Neuronal stem cell (in vitro differentiated cells): ENCODE results near the gene DUS1L.

Source experiments
- DNase-seq: peaks from one replicate; pipeline ENCODE4 v3.0.0-alpha.2; 2013; ENCODE audit warnings: low spot score
- H2AFZ ChIP-seq: one replicate; pipeline ENCODE4 v1.6.1; 2013; ENCODE audit warnings: mild to moderate bottlenecking, low read length, inconsistent platforms
- H2AK5ac ChIP-seq: 2 replicates; pipeline ENCODE4 v1.6.1; 2013; ENCODE audit warnings: low read depth, mild to moderate bottlenecking, inconsistent platforms, low read length, moderate library complexity, mixed read lengths
- H2BK120ac ChIP-seq: 2 replicates; pipeline ENCODE4 v1.6.1; 2013; ENCODE audit warnings: low read depth, mild to moderate bottlenecking, inconsistent platforms, low read length, moderate library complexity, mixed read lengths
- H2BK12ac ChIP-seq: one replicate; pipeline ENCODE4 v1.6.1; 2013; ENCODE audit warnings: low read length, inconsistent platforms
- H2BK15ac ChIP-seq: 2 replicates; pipeline ENCODE4 v1.6.1; 2013; ENCODE audit warnings: mild to moderate bottlenecking, low read length, inconsistent platforms, mixed read lengths
- H2BK5ac ChIP-seq: one replicate; pipeline ENCODE4 v1.6.1; 2013; ENCODE audit warnings: inconsistent platforms, mild to moderate bottlenecking, low read length, moderate library complexity
- H3K14ac ChIP-seq: one replicate; pipeline ENCODE4 v1.6.1; 2013; ENCODE audit warnings: low read length, inconsistent platforms
- H3K18ac ChIP-seq: 2 replicates; pipeline ENCODE4 v1.6.1; 2013; ENCODE audit warnings: low read length, inconsistent platforms
- H3K23ac ChIP-seq: 2 replicates; pipeline ENCODE4 v1.6.1; 2013; ENCODE audit warnings: low read depth, mild to moderate bottlenecking, mixed read lengths, low read length, inconsistent platforms; ENCODE audit not compliant: poor library complexity
- H3K27ac ChIP-seq: replicated peaks from 3 replicates; pipeline ENCODE4 v1.5.1; 2013; ENCODE audit warnings: low read length, inconsistent platforms
- H3K27me3 ChIP-seq, 3 experiments: 2 replicates each; pipeline ENCODE4 v1.6.1; 2013; ENCODE audit warnings: low read length in 3 of 3, mild to moderate bottlenecking in 2 of 3, inconsistent platforms in 1 of 3, low read depth in 1 of 3, mixed read lengths in 1 of 3, moderate library complexity in 1 of 3; ENCODE audit not compliant: control insufficient read depth in 3 of 3, insufficient read depth in 3 of 3
- H3K36me3 ChIP-seq, 2 donors: replicated peaks in 1 of 2; 2 replicates each; pipeline ENCODE4 v1.6.1; 2013; ENCODE audit warnings: low read length in 2 of 2; ENCODE audit not compliant: control insufficient read depth in 2 of 2, insufficient read depth in 2 of 2
- H3K4ac ChIP-seq: 2 replicates; pipeline ENCODE4 v1.6.1; 2013; ENCODE audit warnings: inconsistent platforms, mild to moderate bottlenecking, low read length, moderate library complexity
- H3K4me1 ChIP-seq, 2 donors: 1 replicate in 1 of 2; 2 replicates in 1 of 2; pipeline ENCODE4 v1.6.1; 2013; ENCODE audit warnings: low read length in 2 of 2, low read depth in 1 of 2; ENCODE audit not compliant: control insufficient read depth in 2 of 2, insufficient read depth in 1 of 2
- H3K4me2 ChIP-seq: one replicate; pipeline ENCODE4 v1.6.1; 2013; ENCODE audit warnings: mild to moderate bottlenecking, low read length, inconsistent platforms; ENCODE audit not compliant: insufficient read depth, poor library complexity, severe bottlenecking
- H3K4me3 ChIP-seq, 2 donors: 2 replicates each; pipeline ENCODE4 v1.5.1; 2013; ENCODE audit warnings: low read length in 2 of 2, mild to moderate bottlenecking in 2 of 2, inconsistent platforms in 1 of 2, moderate library complexity in 1 of 2
- H3K79me1 ChIP-seq: one replicate; pipeline ENCODE4 v1.6.1; 2013; ENCODE audit warnings: low read depth, mild to moderate bottlenecking, inconsistent platforms, low read length, moderate library complexity
- H3K9ac ChIP-seq: one replicate; pipeline ENCODE4 v1.6.1; 2013; ENCODE audit warnings: mild to moderate bottlenecking, low read depth, low read length, inconsistent platforms; ENCODE audit not compliant: poor library complexity
- H3K9me3 ChIP-seq, 2 donors: replicated peaks in 1 of 2; 2 replicates each; pipeline versions ENCODE3 to v1.6.1; 2013; ENCODE audit warnings: low read length in 2 of 2, mild to moderate bottlenecking in 2 of 2, inconsistent platforms in 1 of 2, low read depth in 1 of 2, mixed read lengths in 1 of 2, moderate library complexity in 1 of 2; ENCODE audit not compliant: control insufficient read depth in 2 of 2, insufficient read depth in 1 of 2
- H4K8ac ChIP-seq: one replicate; pipeline ENCODE4 v1.6.1; 2013; ENCODE audit warnings: low read depth, mild to moderate bottlenecking, inconsistent platforms, low read length, moderate library complexity
- H4K91ac ChIP-seq: one replicate; pipeline ENCODE4 v1.6.1; 2013; ENCODE audit warnings: low read length, low read depth, mild to moderate bottlenecking, inconsistent platforms; ENCODE audit not compliant: poor library complexity
- WGBS, 2 donors: extraction: QIAGEN DNeasy Blood & Tissue Kit; methylation state at CpG; one replicate each; pipeline ENCODE4 v1.1.7; 2013; ENCODE audit warnings: missing lambda C conversion rate in 2 of 2, mixed read lengths in 1 of 2; ENCODE audit not compliant: insufficient read length in 2 of 2, insufficient replicate concordance in 1 of 2; ENCODE audit errors: extremely low coverage in 2 of 2; 5-methylcytosine and 5-hydroxymethylcytosine counted together

The DUS1L gene

GRCh38 chr17:82098169-82098938, 32.8 kb upstream of the DUS1L start, which contains the start of gene FASN:
Gene FASN (minus strand): TSS chr17:82098236. CDS start chr17:82096445, 1,791 bp downstream.
- Histone ChIP-seq H3K14ac (peak within 1 kb of the TSS; percentile 94), H4K8ac (no peak within 1 kb of the TSS), H2BK120ac (peak within 1 kb of the TSS; percentile 100), H3K4ac (peak within 1 kb of the TSS; percentile 98), H2BK15ac (peak within 1 kb of the TSS; percentile 99), H3K23ac (peak within 1 kb of the TSS; percentile 100), H3K9ac (peak within 1 kb of the TSS; percentile 98), H3K4me3 (peak within 1 kb of the TSS; percentile 94 to 97), H3K4me1 (peaks cover 45 to 46% of the 10 kb centered on the region in 2 donors), H2AFZ (peak within 1 kb of the TSS; percentile 95), H3K79me1 (peaks cover 32% of the 10 kb centered on the region), H2BK12ac (peak within 1 kb of the TSS; percentile 93), H3K18ac (peak within 1 kb of the TSS; percentile 100), H3K4me2 (peak within 1 kb of the TSS; percentile 87), H2AK5ac (peak within 1 kb of the TSS; percentile 100), H4K91ac (peak within 1 kb of the TSS; percentile 100), H3K9me3 (peaks cover 0 to 3% of the 10 kb centered on the region in 2 donors), H3K27me3 (no peaks in the 10 kb centered on the region), H3K27ac (peak within 1 kb of the TSS; percentile 100), H2BK5ac (peak within 1 kb of the TSS; percentile 99), H3K36me3 (peaks cover 26 to 37% of the 10 kb centered on the region in 2 donors)
- WGBS, 2 donors = no CpG with 5 or more reads among the region's 124 CpGs
- DNase-seq = peak; percentile 95

GRCh38 chr17:82097919-82098168, 32.2 kb upstream of the DUS1L start:
- no peaks in the 10 kb centered on the region for H3K27me3 ChIP-seq
- no peak for DNase-seq
- H3K18ac ChIP-seq = peak overlapping the region; percentile 95
- H2BK5ac ChIP-seq = peak overlapping the region; percentile 99
- H2AK5ac ChIP-seq = peak overlapping the region; percentile 94
- peak overlapping the region; percentile 67 for H3K27ac ChIP-seq
- peak overlapping the region; percentile 98 for H3K9ac ChIP-seq
- peak overlapping the region; percentile 54 for H2BK120ac ChIP-seq
- peak overlapping the region; percentile 53 for H3K4ac ChIP-seq
- peak overlapping the region; percentile 66 for H2AFZ ChIP-seq
- peak overlapping the region; percentile 87 for H3K4me2 ChIP-seq
- peak overlapping the region; percentile 99 for H3K23ac ChIP-seq
- no peak overlapping the region for H4K91ac ChIP-seq
- H3K14ac ChIP-seq = no peak overlapping the region
- H3K4me1 ChIP-seq = peaks cover 42 to 44% of the 10 kb centered on the region in 2 donors
- H3K4me3 ChIP-seq = peak overlapping the region; percentile 94 to 97
- peaks cover 36% of the 10 kb centered on the region for H3K79me1 ChIP-seq
- H3K9me3 ChIP-seq = peaks cover 0 to 3% of the 10 kb centered on the region in 2 donors
- no peak overlapping the region for H2BK12ac ChIP-seq
- H3K36me3 ChIP-seq = peaks cover 31 to 42% of the 10 kb centered on the region in 2 donors
- H2BK15ac ChIP-seq = no peak overlapping the region
- no CpG with 5 or more reads among the region's 36 CpGs for WGBS, 2 donors
- H4K8ac ChIP-seq = no peak overlapping the region

GRCh38 chr17:82097184-82097918, 31.7 kb upstream of the DUS1L start:
- Histone ChIP-seq H3K4ac (peak overlapping the region; percentile 53), H3K27me3 (no peaks in the 10 kb centered on the region), H2AK5ac (peak overlapping the region; percentile 94), H3K36me3 (peaks cover 33 to 47% of the 10 kb centered on the region in 2 donors), H2AFZ (peak overlapping the region; percentile 66), H3K79me1 (peaks cover 37% of the 10 kb centered on the region), H3K14ac (peak overlapping the region; percentile 94), H2BK120ac (peak overlapping the region; percentile 54), H2BK12ac (no peak overlapping the region), H2BK15ac (peak overlapping the region; percentile 78), H3K4me2 (peak overlapping the region; percentile 87), H3K4me1 (peaks cover 40 to 41% of the 10 kb centered on the region in 2 donors), H3K9ac (peak overlapping the region; percentile 98), H3K23ac (peak overlapping the region; percentile 99), H3K18ac (peak overlapping the region; percentile 95), H3K27ac (peak overlapping the region; percentile 67), H3K4me3 (peak overlapping the region; percentile 94 to 97), H4K91ac (no peak overlapping the region), H3K9me3 (peaks cover 0 to 3% of the 10 kb centered on the region in 2 donors), H2BK5ac (peak overlapping the region; percentile 99), H4K8ac (no peak overlapping the region)
- WGBS, 2 donors = no CpG with 5 or more reads among the region's 77 CpGs
- DNase-seq = no peak

GRCh38 chr17:82096709-82097183, 31.1 kb upstream of the DUS1L start:
- H4K8ac ChIP-seq = no peak overlapping the region
- H3K9ac ChIP-seq = peak overlapping the region; percentile 98
- H2BK5ac ChIP-seq = peak overlapping the region; percentile 99
- WGBS, 2 donors = no CpG with 5 or more reads among the region's 8 CpGs
- peak overlapping the region; percentile 78 for H2BK15ac ChIP-seq
- no peak overlapping the region for H3K27ac ChIP-seq
- H4K91ac ChIP-seq = no peak overlapping the region
- no peaks in the 10 kb centered on the region for H3K27me3 ChIP-seq
- H3K79me1 ChIP-seq = peaks cover 43% of the 10 kb centered on the region
- peak overlapping the region; percentile 94 for H2AK5ac ChIP-seq
- no peak overlapping the region for H2BK12ac ChIP-seq
- peak overlapping the region; percentile 95 for H3K18ac ChIP-seq
- peak overlapping the region; percentile 99 for H3K23ac ChIP-seq
- peak overlapping the region; percentile 94 to 97 for H3K4me3 ChIP-seq
- no peak overlapping the region for H3K4ac ChIP-seq
- peaks cover 0 to 3% of the 10 kb centered on the region in 2 donors for H3K9me3 ChIP-seq
- H2AFZ ChIP-seq = no peak overlapping the region
- peak overlapping the region; percentile 94 for H3K14ac ChIP-seq
- H2BK120ac ChIP-seq = peak overlapping the region; percentile 54
- H3K36me3 ChIP-seq = peaks cover 39 to 53% of the 10 kb centered on the region in 2 donors
- DNase-seq = no peak
- H3K4me2 ChIP-seq = peak overlapping the region; percentile 87
- H3K4me1 ChIP-seq = peaks cover 35 to 37% of the 10 kb centered on the region in 2 donors
